Stomach (tissue), 9 donors: ENCODE measurements around the gene MEF2A. TPM values are rescaled to one million over a fixed set of nuclear protein-coding genes. Genes with fewer than 3 reads are reported as not detected.

Experiments
- DNase-seq, 2 donors: peaks; one replicate each; pipeline versions ENCODE4 v3.0.0 to v3.0.0-alpha.2; 2013 to 2019
- H3K27ac ChIP-seq, 5 donors: fragments of 200-600 bp in 4 of 5; sonication (generic) in 4 of 5; one replicate each; pipeline ENCODE4 v1.5.1; 2013 to 2019; ENCODE audit warnings: mild to moderate bottlenecking in 1 of 5, moderate library complexity in 1 of 5
- H3K27me3 ChIP-seq, 3 donors: fragments of 200-600 bp; sonication (generic); one replicate each; pipeline ENCODE4 v1.5.1; 2017 to 2019; ENCODE audit warnings: mixed run types in 1 of 3
- H3K36me3 ChIP-seq, 4 donors: fragments of 200-600 bp; sonication (generic); 1 replicate in 3 of 4; 2 replicates in 1 of 4; pipeline ENCODE4 v1.5.1; 2016 to 2019
- H3K4me1 ChIP-seq, 4 donors: fragments of 200-600 bp; sonication (generic); one replicate each; pipeline ENCODE4 v1.5.1; 2016 to 2019
- H3K4me3 ChIP-seq, 4 donors: fragments of 200-600 bp; sonication (generic) in 3 of 4; one replicate each; pipeline ENCODE4 v1.5.1; 2016 to 2019; ENCODE audit warnings: mild to moderate bottlenecking in 1 of 4
- H3K9me3 ChIP-seq, 4 donors: fragments of 200-600 bp; sonication (generic); one replicate each; pipeline ENCODE4 v1.5.1; 2016 to 2019
- CTCF ChIP-seq, 7 experiments: fragments of 450-650 bp in 4 of 7; fragments of 200-600 bp in 3 of 7; sonication (generic) in 3 of 7; IDR thresholded peaks; one replicate each; pipeline ENCODE4 v1.5.1; 2016 to 2019; ENCODE audit warnings: antibody characterized with exemption in 7 of 7, control low read depth in 2 of 7, mild to moderate bottlenecking in 1 of 7
- EP300 ChIP-seq: sonication (generic); formaldehyde crosslinking; IDR thresholded peaks from one replicate; pipeline ENCODE4 v1.6.1; 2017; ENCODE audit warnings: antibody characterized with exemption
- POLR2A ChIP-seq, 4 donors: fragments of 450-650 bp; IDR thresholded peaks; one replicate each; pipeline ENCODE4 v1.6.1; 2016; ENCODE audit warnings: antibody characterized with exemption in 4 of 4, control low read depth in 2 of 4, mild to moderate bottlenecking in 1 of 4, moderate library complexity in 1 of 4
- POLR2AphosphoS5 ChIP-seq, 3 donors: sonication (generic); formaldehyde crosslinking; IDR thresholded peaks; one replicate each; pipeline ENCODE4 v1.6.1; 2016; ENCODE audit warnings: antibody characterized with exemption in 3 of 3
- WGBS, 5 donors: extraction: QIAGEN DNeasy Blood & Tissue Kit in 3 of 5; methylation state at CpG; one replicate each; pipeline versions ENCODE4 v1.1.5 to v1.1.7; 2013 to 2018; 5-methylcytosine and 5-hydroxymethylcytosine counted together
- intact Hi-C: fragments of 100-400 bp; cut with DNase I; formaldehyde crosslinking; loops from one replicate; pipeline ENCODE4 v1.15.1; 2023; ENCODE audit warnings: low total_unique reads
- polyA plus RNA-seq, 3 donors: library from polyadenylated mRNA; stranded (reverse); fragments of 200-250 nt; gene quantifications; one replicate each; pipeline ENCODE4 v1.2.3, GENCODE V29; 2013
- total RNA-seq, 5 donors: library from RNA; depleted of rRNA; stranded (reverse); fragments of >200 nt; gene quantifications; one replicate each; pipeline versions ENCODE4 v1.1.0 to v1.2.3, GENCODE V29; 2014 to 2016
- donor health status: healthy with polysubstance abuse.
- donor health status: Bipolar disorder and iron deficiency.
- donor health status: healthy.

The MEF2A gene
- total and polyA plus RNA-seq, 8 donors = 11.0 to 85.2 (median 26.7) TPM

GRCh38 chr15:99631255-99631654 is 65.5 kb downstream of the MEF2A start:
- TF ChIP-seq POLR2AphosphoS5 (IDR thresholded peaks at IDR 0.05) (no peak), POLR2A (IDR thresholded peaks at IDR 0.05) (no peak), EP300 (no peak), CTCF (IDR thresholded peaks at IDR 0.05) (no peak)
- Histone ChIP-seq H3K9me3 (no peaks in the 10 kb centered on the region), H3K4me1 (peaks cover 24 to 69% (median 40%) of the 10 kb centered on the region in 4 donors), H3K27me3 (no peaks in the 10 kb centered on the region), H3K27ac (peak overlapping the region in 4 of 5 donors; percentile 22 to 66 (median 44)), H3K36me3 (peaks cover 0 to 14% (median 10%) of the 10 kb centered on the region in 4 donors), H3K4me3 (no peak overlapping the region)
- DNase-seq = peak in 1 of 2 donors; percentile 34
- WGBS, 5 donors = 7 to 17% (median 11%) methylated on average over 2 of the region's 2 CpGs
- intact Hi-C loops = no loop called here

- peaks cover 0 to 16% (median 11%) of the 10 kb centered on the region in 4 donors for H3K36me3 ChIP-seq
- TF ChIP-seq POLR2AphosphoS5 (IDR thresholded peaks at IDR 0.05) (no peak), POLR2A (IDR thresholded peaks at IDR 0.05) (no peak), CTCF (IDR thresholded peaks at IDR 0.05) (no peak), EP300 (no peak)
- peak overlapping the region in 2 of 5 donors; percentile 33 to 66 for H3K27ac ChIP-seq
- H3K4me1 ChIP-seq = peaks cover 24 to 68% (median 39%) of the 10 kb centered on the region in 4 donors
- H3K27me3 ChIP-seq = no peaks in the 10 kb centered on the region
- H3K4me3 ChIP-seq = no peak overlapping the region
- WGBS, 5 donors = 84 to 97% (median 90%) methylated on average over 2 of the region's 2 CpGs
- DNase-seq = no peak
- intact Hi-C loops = no loop called here
- H3K9me3 ChIP-seq = no peaks in the 10 kb centered on the region
These were observed 66.7 kb downstream of the MEF2A start for GRCh38 chr15:99632521-99632920.

- peaks cover 0 to 16% (median 11%) of the 10 kb centered on the region in 4 donors for H3K36me3 ChIP-seq
- intact Hi-C loops = no loop called here
- no peaks in the 10 kb centered on the region for H3K27me3 ChIP-seq
- H3K9me3 ChIP-seq = no peaks in the 10 kb centered on the region
- DNase-seq = no peak
- H3K4me1 ChIP-seq = peaks cover 15 to 56% (median 31%) of the 10 kb centered on the region in 4 donors
- H3K4me3 ChIP-seq = no peak overlapping the region
- TF ChIP-seq POLR2A (IDR thresholded peaks at IDR 0.05) = no peak
- no peak for TF ChIP-seq EP300
- TF ChIP-seq POLR2AphosphoS5 (IDR thresholded peaks at IDR 0.05) = no peak
- TF ChIP-seq CTCF (IDR thresholded peaks at IDR 0.05) = no peak
- H3K27ac ChIP-seq = no peak overlapping the region
- WGBS, 5 donors = 94 to 100% (median 99%) methylated on average over 2 of the region's 2 CpGs
These were observed 67.9 kb downstream of the MEF2A start for GRCh38 chr15:99633655-99634054.

- Histone ChIP-seq H3K4me1 (peaks cover 10 to 48% (median 23%) of the 10 kb centered on the region in 4 donors), H3K27me3 (no peaks in the 10 kb centered on the region), H3K4me3 (no peak overlapping the region), H3K36me3 (peaks cover 0 to 16% (median 11%) of the 10 kb centered on the region in 4 donors), H3K9me3 (no peaks in the 10 kb centered on the region), H3K27ac (no peak overlapping the region)
- WGBS, 5 donors = 66 to 73% (median 69%) methylated on average over 3 of the region's 3 CpGs
- TF ChIP-seq POLR2AphosphoS5 (IDR thresholded peaks at IDR 0.05) (no peak), CTCF (IDR thresholded peaks at IDR 0.05) (no peak), EP300 (no peak), POLR2A (IDR thresholded peaks at IDR 0.05) (no peak)
- intact Hi-C loops = no loop called here
- peak in 1 of 2 donors; percentile 13 for DNase-seq
These were observed 68.8 kb downstream of the MEF2A start for GRCh38 chr15:99634576-99634975.
